ENCODE results near the gene SLC29A3. TPM values are rescaled to one million over a fixed set of nuclear protein-coding genes. Genes with fewer than 3 reads are reported as not detected.

Gene SLC29A3
- total RNA-seq, 1 experiment from 2014 or later: 4.4 TPM

DNA sequence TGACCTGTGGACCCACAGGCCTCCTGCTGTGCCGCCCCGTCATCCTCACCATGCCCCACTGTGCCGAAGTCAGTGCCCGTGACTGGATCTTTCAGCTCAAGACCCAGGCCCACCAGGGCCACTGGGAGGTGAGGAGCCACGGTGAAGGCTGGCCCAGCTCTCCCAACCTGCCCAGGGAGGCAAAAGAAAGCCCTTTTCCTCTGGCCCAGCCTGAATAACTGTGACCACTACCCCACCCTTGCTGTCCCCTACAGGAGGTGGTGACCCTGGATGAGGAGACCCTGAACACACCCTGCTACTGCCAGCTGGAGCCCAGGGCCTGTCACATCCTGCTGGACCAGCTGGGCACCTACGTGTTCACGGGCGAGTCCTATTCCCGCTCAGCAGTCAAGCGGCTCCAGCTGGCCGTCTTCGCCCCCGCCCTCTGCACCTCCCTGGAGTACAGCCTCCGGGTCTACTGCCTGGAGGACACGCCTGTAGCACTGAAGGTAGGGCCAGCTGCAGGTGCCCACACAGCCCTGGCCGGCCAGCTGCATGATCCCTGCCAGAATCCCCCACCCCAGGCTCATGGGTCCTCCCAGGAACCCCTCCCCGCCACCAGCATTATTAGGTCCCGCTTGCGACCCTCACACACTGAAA is 25.5 kb upstream of the SLC29A3 start:
- ATAC-seq: no peak
- no peaks in the 10 kb centered on the region for H4K20me1 ChIP-seq (ENCODE audit: low read length)

GRCh38 chr10:71294091-71294561 is 24.9 kb upstream of the SLC29A3 start:
- Histone ChIP-seq H3K4me3 (ENCODE audit: low read length) (no peak overlapping the region), H4K20me1 (ENCODE audit: low read length) (no peaks in the 10 kb centered on the region), H3K4me1 (ENCODE audit: insufficient read depth, low read length) (no peaks in the 10 kb centered on the region), H3K27ac (ENCODE audit: low read length) (no peak overlapping the region), H2AFZ (ENCODE audit: low read length) (no peak overlapping the region), H3K9ac (ENCODE audit: low read length) (no peak overlapping the region), H3K9me2 (replicated peaks; ENCODE audit: low read length) (no peaks in the 10 kb centered on the region), H3K9me3 (ENCODE audit: low read length) (no peaks in the 10 kb centered on the region), H3K36me3 (ENCODE audit: low read depth, low read length) (no peaks in the 10 kb centered on the region), H3K4me2 (ENCODE audit: low read length) (no peak overlapping the region), H3K27me3 (ENCODE audit: low read length) (no peaks in the 10 kb centered on the region), H3K79me2 (ENCODE audit: low read length) (no peaks in the 10 kb centered on the region), H3F3A (ENCODE audit: low read length, unreplicated experiment) (no peaks in the 10 kb centered on the region)
- ChIA-PET POLR2A (ENCODE audit: unreplicated experiment) (no interaction called here), CTCF (no interaction called here)
- no peak for DNase-seq
- intact Hi-C loops (cut with micrococcal nuclease): no loop called here
- no TSS peak for BruUV-seq (replicated peaks)
- ATAC-seq: no peak
- no peak for TF ChIP-seq EZH2phosphoT487 (IDR thresholded peaks at IDR 0.05; ENCODE audit: borderline replicate concordance, low read length)
- no peak for TF ChIP-seq EZH2 (IDR thresholded peaks at IDR 0.05; ENCODE audit: low read length, unreplicated experiment)
- TF ChIP-seq, protein P1, sequence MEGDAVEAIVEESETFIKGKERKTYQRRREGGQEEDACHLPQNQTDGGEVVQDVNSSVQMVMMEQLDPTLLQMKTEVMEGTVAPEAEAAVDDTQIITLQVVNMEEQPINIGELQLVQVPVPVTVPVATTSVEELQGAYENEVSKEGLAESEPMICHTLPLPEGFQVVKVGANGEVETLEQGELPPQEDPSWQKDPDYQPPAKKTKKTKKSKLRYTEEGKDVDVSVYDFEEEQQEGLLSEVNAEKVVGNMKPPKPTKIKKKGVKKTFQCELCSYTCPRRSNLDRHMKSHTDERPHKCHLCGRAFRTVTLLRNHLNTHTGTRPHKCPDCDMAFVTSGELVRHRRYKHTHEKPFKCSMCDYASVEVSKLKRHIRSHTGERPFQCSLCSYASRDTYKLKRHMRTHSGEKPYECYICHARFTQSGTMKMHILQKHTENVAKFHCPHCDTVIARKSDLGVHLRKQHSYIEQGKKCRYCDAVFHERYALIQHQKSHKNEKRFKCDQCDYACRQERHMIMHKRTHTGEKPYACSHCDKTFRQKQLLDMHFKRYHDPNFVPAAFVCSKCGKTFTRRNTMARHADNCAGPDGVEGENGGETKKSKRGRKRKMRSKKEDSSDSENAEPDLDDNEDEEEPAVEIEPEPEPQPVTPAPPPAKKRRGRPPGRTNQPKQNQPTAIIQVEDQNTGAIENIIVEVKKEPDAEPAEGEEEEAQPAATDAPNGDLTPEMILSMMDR (conservative IDR thresholded peaks at IDR 0.05; ENCODE audit: low read depth, low read length): no peak

More for the DNA sequence above, 25.5 kb upstream of the SLC29A3 start:
- intact Hi-C loops (cut with micrococcal nuclease): no loop called here
- no peaks in the 10 kb centered on the region for H3K4me1 ChIP-seq (ENCODE audit: insufficient read depth, low read length)
- ChIA-PET POLR2A (ENCODE audit: unreplicated experiment) (no interaction called here), CTCF (no interaction called here)
- no peaks in the 10 kb centered on the region for H3K9me2 ChIP-seq (replicated peaks; ENCODE audit: low read length)
- H3K36me3 ChIP-seq (ENCODE audit: low read depth, low read length): no peaks in the 10 kb centered on the region
- H3F3A ChIP-seq (ENCODE audit: low read length, unreplicated experiment): no peaks in the 10 kb centered on the region
- no peak overlapping the region for H3K27ac ChIP-seq (ENCODE audit: low read length)
- no peak overlapping the region for H3K4me3 ChIP-seq (ENCODE audit: low read length)
- no TSS peak for BruUV-seq (replicated peaks)
- H3K79me2 ChIP-seq (ENCODE audit: low read length): no peaks in the 10 kb centered on the region
- no peak overlapping the region for H3K4me2 ChIP-seq (ENCODE audit: low read length)
- H2AFZ ChIP-seq (ENCODE audit: low read length): no peak overlapping the region
- TF ChIP-seq EZH2 (IDR thresholded peaks at IDR 0.05; ENCODE audit: low read length, unreplicated experiment): no peak
- TF ChIP-seq EZH2phosphoT487 (IDR thresholded peaks at IDR 0.05; ENCODE audit: borderline replicate concordance, low read length): no peak
- TF ChIP-seq, protein P1 (conservative IDR thresholded peaks at IDR 0.05; ENCODE audit: low read depth, low read length): no peak
- no peak overlapping the region for H3K9ac ChIP-seq (ENCODE audit: low read length)
- no peaks in the 10 kb centered on the region for H3K9me3 ChIP-seq (ENCODE audit: low read length)
- H3K27me3 ChIP-seq (ENCODE audit: low read length): no peaks in the 10 kb centered on the region
- no peak for DNase-seq

DNA sequence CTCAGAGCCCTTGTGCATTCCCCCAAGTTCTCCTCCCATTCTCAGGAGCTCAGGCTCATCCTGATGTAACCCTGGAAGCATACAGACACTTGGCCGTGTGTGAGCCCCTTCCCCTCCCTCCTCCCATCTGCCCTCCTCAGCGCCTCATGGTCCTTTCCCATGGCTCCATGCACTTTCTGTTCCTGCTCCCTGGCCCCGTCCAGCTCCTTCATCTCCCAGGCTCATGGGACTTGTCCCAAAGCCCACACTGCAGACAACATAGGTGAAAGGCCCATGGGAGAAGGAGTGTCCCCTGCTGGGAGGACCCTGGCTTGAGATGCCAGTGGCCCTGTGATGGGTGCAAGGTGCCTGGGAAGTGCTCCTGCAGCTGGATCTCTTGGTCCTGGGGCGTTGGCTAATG is 24.2 kb upstream of the SLC29A3 start:
- no peaks in the 10 kb centered on the region for H4K20me1 ChIP-seq (ENCODE audit: low read length)
- H3K4me3 ChIP-seq (ENCODE audit: low read length): no peak overlapping the region
- TF ChIP-seq EZH2phosphoT487 (IDR thresholded peaks at IDR 0.05; ENCODE audit: borderline replicate concordance, low read length): no peak
- H3K36me3 ChIP-seq (ENCODE audit: low read depth, low read length): no peaks in the 10 kb centered on the region
- no peaks in the 10 kb centered on the region for H3K9me2 ChIP-seq (replicated peaks; ENCODE audit: low read length)
- H3F3A ChIP-seq (ENCODE audit: low read length, unreplicated experiment): no peaks in the 10 kb centered on the region
- ChIA-PET POLR2A (ENCODE audit: unreplicated experiment) (no interaction called here), CTCF (no interaction called here)
- no peaks in the 10 kb centered on the region for H3K27me3 ChIP-seq (ENCODE audit: low read length)
- H3K4me1 ChIP-seq (ENCODE audit: insufficient read depth, low read length): no peaks in the 10 kb centered on the region
- DNase-seq (no peak), ATAC-seq (no peak)
- H3K27ac ChIP-seq (ENCODE audit: low read length): no peak overlapping the region
- no peak overlapping the region for H3K4me2 ChIP-seq (ENCODE audit: low read length)
- intact Hi-C loops (cut with micrococcal nuclease): no loop called here
- BruUV-seq (replicated peaks): no TSS peak
- H3K9me3 ChIP-seq (ENCODE audit: low read length): no peaks in the 10 kb centered on the region
- H3K79me2 ChIP-seq (ENCODE audit: low read length): no peaks in the 10 kb centered on the region
- no peak overlapping the region for H3K9ac ChIP-seq (ENCODE audit: low read length)
- no peak overlapping the region for H2AFZ ChIP-seq (ENCODE audit: low read length)
